ENCODE measurements around the gene ZP4. TPM values are rescaled to one million over a fixed set of nuclear protein-coding genes. Genes with fewer than 3 reads are reported as not detected.

ZP4 gene
- total and polyA plus RNA-seq, 2 of the 13 experiments (the other 11 are each of a cell fraction or from before 2014, with no cell fraction given) = not detected

- no peak overlapping the region for H3K4me2 ChIP-seq (ENCODE audit: low read depth, low read length)
- ChIA-PET CTCF (ENCODE audit: low intra/inter-chr PET ratio, low total read pairs) (no interaction called here), POLR2A (no interaction called here)
- no peak overlapping the region for H3K4me3 ChIP-seq (replicated peaks in 1 of 3; ENCODE audit: insufficient read depth in 1 of 3, low read depth in 2 of 3, low read length in 3 of 3)
- no peak overlapping the region for H3K9ac ChIP-seq (ENCODE audit: insufficient read depth, low read depth, low read length)
- H4K20me1 ChIP-seq (ENCODE audit: insufficient read depth, low read length) = no peaks in the 10 kb centered on the region
- intact Hi-C loops (cut with micrococcal nuclease; ENCODE audit: unreplicated experiment) = no loop called here
- peaks cover 77% of the 10 kb centered on the region for H3K9me3 ChIP-seq (ENCODE audit: low read length)
- H3K4me1 ChIP-seq (ENCODE audit: insufficient read depth, low read length) = no peaks in the 10 kb centered on the region
- no TSS peak for BruUV-seq (replicated peaks)
- no peak for FAIRE-seq
- no peaks in the 10 kb centered on the region for H3K36me3 ChIP-seq (replicated peaks in 1 of 2; ENCODE audit: control insufficient read depth in 1 of 2, insufficient read depth in 2 of 2, low read length in 2 of 2)
- H3K27ac ChIP-seq (ENCODE audit: extremely low read length, insufficient read depth, low read length) = no peak overlapping the region
- ATAC-seq = no peak
- H3K27me3 ChIP-seq (ENCODE audit: control insufficient read depth in 1 of 2, insufficient read depth in 2 of 2, low read length in 2 of 2) = no peaks in the 10 kb centered on the region
- H2AFZ ChIP-seq (ENCODE audit: low read length) = no peak overlapping the region
- in situ Hi-C loops (cut with HindIII; ENCODE audit: extremely low pct_ligation_motif_present, low pct_unique_long_range_greater_than_20kb) = no loop called here
- TF ChIP-seq ZNF17 (CRISPR knock-in tag; IDR thresholded peaks at IDR 0.05) (no peak), RELA (CRISPR knock-in tag; IDR thresholded peaks at IDR 0.05) (no peak), ZC3H4 (CRISPR knock-in tag; IDR thresholded peaks at IDR 0.05; ENCODE audit: borderline replicate concordance) (no peak), ZNF329 (CRISPR knock-in tag; IDR thresholded peaks at IDR 0.05; ENCODE audit: low read depth) (no peak), HNRNPL (IDR thresholded peaks at IDR 0.05; ENCODE audit: low read depth, low read length) (no peak)
- TF ChIP-seq, protein P1, sequence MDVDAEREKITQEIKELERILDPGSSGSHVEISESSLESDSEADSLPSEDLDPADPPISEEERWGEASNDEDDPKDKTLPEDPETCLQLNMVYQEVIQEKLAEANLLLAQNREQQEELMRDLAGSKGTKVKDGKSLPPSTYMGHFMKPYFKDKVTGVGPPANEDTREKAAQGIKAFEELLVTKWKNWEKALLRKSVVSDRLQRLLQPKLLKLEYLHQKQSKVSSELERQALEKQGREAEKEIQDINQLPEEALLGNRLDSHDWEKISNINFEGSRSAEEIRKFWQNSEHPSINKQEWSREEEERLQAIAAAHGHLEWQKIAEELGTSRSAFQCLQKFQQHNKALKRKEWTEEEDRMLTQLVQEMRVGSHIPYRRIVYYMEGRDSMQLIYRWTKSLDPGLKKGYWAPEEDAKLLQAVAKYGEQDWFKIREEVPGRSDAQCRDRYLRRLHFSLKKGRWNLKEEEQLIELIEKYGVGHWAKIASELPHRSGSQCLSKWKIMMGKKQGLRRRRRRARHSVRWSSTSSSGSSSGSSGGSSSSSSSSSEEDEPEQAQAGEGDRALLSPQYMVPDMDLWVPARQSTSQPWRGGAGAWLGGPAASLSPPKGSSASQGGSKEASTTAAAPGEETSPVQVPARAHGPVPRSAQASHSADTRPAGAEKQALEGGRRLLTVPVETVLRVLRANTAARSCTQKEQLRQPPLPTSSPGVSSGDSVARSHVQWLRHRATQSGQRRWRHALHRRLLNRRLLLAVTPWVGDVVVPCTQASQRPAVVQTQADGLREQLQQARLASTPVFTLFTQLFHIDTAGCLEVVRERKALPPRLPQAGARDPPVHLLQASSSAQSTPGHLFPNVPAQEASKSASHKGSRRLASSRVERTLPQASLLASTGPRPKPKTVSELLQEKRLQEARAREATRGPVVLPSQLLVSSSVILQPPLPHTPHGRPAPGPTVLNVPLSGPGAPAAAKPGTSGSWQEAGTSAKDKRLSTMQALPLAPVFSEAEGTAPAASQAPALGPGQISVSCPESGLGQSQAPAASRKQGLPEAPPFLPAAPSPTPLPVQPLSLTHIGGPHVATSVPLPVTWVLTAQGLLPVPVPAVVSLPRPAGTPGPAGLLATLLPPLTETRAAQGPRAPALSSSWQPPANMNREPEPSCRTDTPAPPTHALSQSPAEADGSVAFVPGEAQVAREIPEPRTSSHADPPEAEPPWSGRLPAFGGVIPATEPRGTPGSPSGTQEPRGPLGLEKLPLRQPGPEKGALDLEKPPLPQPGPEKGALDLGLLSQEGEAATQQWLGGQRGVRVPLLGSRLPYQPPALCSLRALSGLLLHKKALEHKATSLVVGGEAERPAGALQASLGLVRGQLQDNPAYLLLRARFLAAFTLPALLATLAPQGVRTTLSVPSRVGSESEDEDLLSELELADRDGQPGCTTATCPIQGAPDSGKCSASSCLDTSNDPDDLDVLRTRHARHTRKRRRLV (CRISPR knock-in tag; IDR thresholded peaks at IDR 0.05) = no peak
- no peak for DNase-seq (ENCODE audit: low spot score)
- no peaks in the 10 kb centered on the region for H3K79me2 ChIP-seq (ENCODE audit: insufficient read depth, low read length)
Measured at GRCh38 chr1:237911911-237912310, 21.2 kb upstream of the ZP4 start.

All from HepG2 (cell line).